ENCODE measurements around the gene AGFG1.

AGFG1 gene

GRCh38 chr2:227466887-227467600, 4.9 kb upstream of the AGFG1 start:
- TF ChIP-seq POU6F1 (CRISPR knock-in tag; IDR thresholded peaks at IDR 0.05; ENCODE audit: borderline replicate concordance, low read depth) (no peak), ESRRG (CRISPR knock-in tag; IDR thresholded peaks at IDR 0.05) (no peak), ZNF70 (CRISPR knock-in tag; IDR thresholded peaks at IDR 0.05) (no peak), TSHZ2 (CRISPR knock-in tag; IDR thresholded peaks at IDR 0.05) (no peak), CSRNP3 (CRISPR knock-in tag; IDR thresholded peaks at IDR 0.05) (no peak), OSR1 (CRISPR knock-in tag; IDR thresholded peaks at IDR 0.05) (no peak), CREB5 (CRISPR knock-in tag; IDR thresholded peaks at IDR 0.05; ENCODE audit: low read depth) (no peak), ZNF8 (CRISPR knock-in tag; IDR thresholded peaks at IDR 0.05) (no peak), RARB (CRISPR knock-in tag; IDR thresholded peaks at IDR 0.05) (no peak), CSDC2 (CRISPR knock-in tag; IDR thresholded peaks at IDR 0.05) (no peak), PPARA (CRISPR knock-in tag; IDR thresholded peaks at IDR 0.05; ENCODE audit: borderline replicate concordance) (no peak), ARNTL (CRISPR knock-in tag; IDR thresholded peaks at IDR 0.05; ENCODE audit: borderline replicate concordance, low read depth) (no peak), ZNF565 (CRISPR knock-in tag; conservative IDR thresholded peaks at IDR 0.05; ENCODE audit: low read depth) (no peak), BACH2 (CRISPR knock-in tag; IDR thresholded peaks at IDR 0.05; ENCODE audit: borderline replicate concordance) (no peak), ZC3H10 (CRISPR knock-in tag; IDR thresholded peaks at IDR 0.05) (no peak), SNAI2 (CRISPR knock-in tag; IDR thresholded peaks at IDR 0.05) (no peak), ZFP3 (CRISPR knock-in tag; IDR thresholded peaks at IDR 0.05) (no peak), ISL1 (CRISPR knock-in tag; IDR thresholded peaks at IDR 0.05) (no peak)
- no peak for ATAC-seq

GRCh38 chr2:227471412-227471811, 544 bp upstream of the AGFG1 start:
- no peak for TF ChIP-seq ZFP3 (CRISPR knock-in tag; IDR thresholded peaks at IDR 0.05)

GRCh38 chr2:227472265-227473121, 537 bp downstream of the AGFG1 start:
- peak; percentile 72 for ATAC-seq
- TF ChIP-seq ARNTL (CRISPR knock-in tag; IDR thresholded peaks at IDR 0.05; ENCODE audit: borderline replicate concordance, low read depth) (no peak), ZFP30 (CRISPR knock-in tag; IDR thresholded peaks at IDR 0.05) (no peak), ZNF565 (CRISPR knock-in tag; conservative IDR thresholded peaks at IDR 0.05; ENCODE audit: low read depth) (no peak), SNAI2 (CRISPR knock-in tag; IDR thresholded peaks at IDR 0.05) (no peak), GLIS3 (CRISPR knock-in tag; IDR thresholded peaks at IDR 0.05) (no peak), OSR1 (CRISPR knock-in tag; IDR thresholded peaks at IDR 0.05) (no peak), POU6F1 (CRISPR knock-in tag; IDR thresholded peaks at IDR 0.05; ENCODE audit: borderline replicate concordance, low read depth) (no peak), ZFP3 (CRISPR knock-in tag; IDR thresholded peaks at IDR 0.05) (no peak), CREB5 (CRISPR knock-in tag; IDR thresholded peaks at IDR 0.05; ENCODE audit: low read depth) (no peak), ZNF70 (CRISPR knock-in tag; IDR thresholded peaks at IDR 0.05) (no peak), CSDC2 (CRISPR knock-in tag; IDR thresholded peaks at IDR 0.05) (no peak), TSHZ2 (CRISPR knock-in tag; IDR thresholded peaks at IDR 0.05) (no peak), ISL1 (CRISPR knock-in tag; IDR thresholded peaks at IDR 0.05) (no peak)

More at GRCh38 chr2:227471412-227471811, 544 bp upstream of the AGFG1 start:
- ATAC-seq = no peak
